Tibial artery (tissue), 4 donors: ENCODE results near the gene CERK.
A peak's percentile ranks its signal among the peaks of the same experiment; 100 is the strongest.

Experiments
- DNase-seq, 2 donors: peaks; one replicate each; pipeline ENCODE4 v3.0.0-alpha.2; 2019
- H3K27ac ChIP-seq, 2 donors: fragments of 200-600 bp; sonication (generic) in 1 of 2; 1 replicate in 1 of 2; 2 replicates in 1 of 2; pipeline ENCODE4 v1.5.1; 2018 to 2019; ENCODE audit warnings: mild to moderate bottlenecking in 1 of 2
- H3K27me3 ChIP-seq, 2 donors: fragments of 200-600 bp; sonication (generic) in 1 of 2; one replicate each; pipeline versions ENCODE4 v1.5.1 to v1.6.0; 2016 to 2019
- H3K36me3 ChIP-seq, 3 donors: fragments of 200-600 bp; sonication (generic) in 2 of 3; one replicate each; pipeline ENCODE4 v1.5.1; 2016 to 2019; ENCODE audit warnings: mild to moderate bottlenecking in 2 of 3
- H3K4me1 ChIP-seq, 4 donors: fragments of 200-600 bp; sonication (generic) in 2 of 4; 1 replicate in 3 of 4; 2 replicates in 1 of 4; pipeline ENCODE4 v1.5.1; 2016 to 2019
- H3K4me3 ChIP-seq, 2 donors: fragments of 200-600 bp; sonication (generic) in 1 of 2; 1 replicate in 1 of 2; 2 replicates in 1 of 2; pipeline ENCODE4 v1.5.1; 2018 to 2019; ENCODE audit warnings: mild to moderate bottlenecking in 2 of 2
- H3K9me3 ChIP-seq, 3 donors: fragments of 200-600 bp; sonication (generic) in 1 of 3; one replicate each; pipeline ENCODE4 v1.5.1; 2016 to 2019
- CTCF ChIP-seq, 2 experiments: fragments of 200-600 bp in 1 of 2; fragments of 450-650 bp in 1 of 2; IDR thresholded peaks; one replicate each; pipeline ENCODE4 v1.5.1; 2017 to 2019; ENCODE audit warnings: antibody characterized with exemption in 2 of 2, mild to moderate bottlenecking in 1 of 2, moderate library complexity in 1 of 2
- intact Hi-C: fragments of 100-400 bp; cut with DNase I; formaldehyde crosslinking; loops from one replicate; pipeline ENCODE4 v1.15.0; 2023; ENCODE audit warnings: low total_unique reads

The CERK gene

GRCh38 chr22:46754110-46754799 lies 16.2 kb upstream of the CERK start:
- Histone ChIP-seq H3K36me3 (no peaks in the 10 kb centered on the region), H3K4me3 (peak overlapping the region; percentile 3 to 22), H3K27ac (peak overlapping the region; percentile 91 to 97), H3K9me3 (no peaks in the 10 kb centered on the region), H3K27me3 (no peaks in the 10 kb centered on the region), H3K4me1 (peaks cover 7 to 36% (median 27%) of the 10 kb centered on the region in 4 donors)
- DNase-seq = peak; percentile 94 to 98
- no peak for TF ChIP-seq CTCF (IDR thresholded peaks at IDR 0.05)
- intact Hi-C loops = no loop called here

DNA sequence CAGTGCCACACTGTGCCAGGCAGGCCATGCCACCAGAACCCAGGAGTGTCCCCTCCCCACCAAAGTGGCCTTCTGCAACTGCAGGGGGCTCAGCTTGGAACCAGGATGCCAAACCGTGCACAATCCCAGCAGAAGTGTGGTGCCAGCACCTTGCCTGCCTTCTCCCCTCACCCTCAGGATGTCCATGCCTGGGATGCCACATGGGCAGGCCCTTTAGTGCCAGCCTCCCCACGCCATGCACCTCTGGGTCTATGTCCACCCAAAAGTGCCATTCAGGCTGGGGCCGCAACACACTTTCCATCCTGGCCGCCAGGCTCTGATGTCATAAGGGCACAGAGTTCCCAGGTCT lies 15.7 kb upstream of the CERK start:
- intact Hi-C loops = no loop called here
- TF ChIP-seq CTCF (IDR thresholded peaks at IDR 0.05) = no peak
- Histone ChIP-seq H3K4me3 (peak overlapping the region; percentile 3 to 22), H3K36me3 (no peaks in the 10 kb centered on the region), H3K9me3 (no peaks in the 10 kb centered on the region), H3K27me3 (peaks cover 0 to under 1% of the 10 kb centered on the region in 2 donors), H3K4me1 (peaks cover 7 to 39% (median 28%) of the 10 kb centered on the region in 4 donors), H3K27ac (peak overlapping the region; percentile 91 to 97)
- DNase-seq = no peak

GRCh38 chr22:46753360-46753759 lies 15.3 kb upstream of the CERK start:
- DNase-seq = no peak
- Histone ChIP-seq H3K4me1 (peaks cover 7 to 39% (median 28%) of the 10 kb centered on the region in 4 donors), H3K9me3 (no peaks in the 10 kb centered on the region), H3K36me3 (no peaks in the 10 kb centered on the region), H3K27ac (peak overlapping the region; percentile 91 to 97), H3K4me3 (no peak overlapping the region), H3K27me3 (peaks cover 0 to 4% of the 10 kb centered on the region in 2 donors)
- intact Hi-C loops = no loop called here
- no peak for TF ChIP-seq CTCF (IDR thresholded peaks at IDR 0.05)

- intact Hi-C loops = no loop called here
- Histone ChIP-seq H3K27ac (peak overlapping the region; percentile 91 to 97), H3K27me3 (peaks cover 0 to 8% of the 10 kb centered on the region in 2 donors), H3K4me3 (no peak overlapping the region), H3K36me3 (no peaks in the 10 kb centered on the region), H3K4me1 (peaks cover 7 to 39% (median 28%) of the 10 kb centered on the region in 4 donors), H3K9me3 (no peaks in the 10 kb centered on the region)
- no peak for DNase-seq
- no peak for TF ChIP-seq CTCF (IDR thresholded peaks at IDR 0.05)
Measured at GRCh38 chr22:46752988-46753310, 14.9 kb upstream of the CERK start.

GRCh38 chr22:46752286-46752987 lies 14.4 kb upstream of the CERK start:
- no peak overlapping the region for H3K4me3 ChIP-seq
- H3K27me3 ChIP-seq = peaks cover 0 to 8% of the 10 kb centered on the region in 2 donors
- TF ChIP-seq CTCF (IDR thresholded peaks at IDR 0.05) = no peak
- no peaks in the 10 kb centered on the region for H3K36me3 ChIP-seq
- H3K27ac ChIP-seq = peak overlapping the region; percentile 91 to 97
- intact Hi-C loops = no loop called here
- no peak for DNase-seq
- no peaks in the 10 kb centered on the region for H3K9me3 ChIP-seq
- H3K4me1 ChIP-seq = peaks cover 7 to 39% (median 28%) of the 10 kb centered on the region in 4 donors
